8988T (cell line): Measurements from ENCODE around the gene ACAD11.

Experiments used
- DNase-seq: peaks from one replicate; pipeline ENCODE4 v3.0.0; 2011

ACAD11 gene

GRCh38 chr3:132550579-132551305, 108.9 kb downstream of the ACAD11 start:
- DNase-seq = no peak

- DNase-seq = no peak
Measured at GRCh38 chr3:132549890-132550578, 109.6 kb downstream of the ACAD11 start.

GRCh38 chr3:132549169-132549568, 110.4 kb downstream of the ACAD11 start:
- DNase-seq = no peak

GRCh38 chr3:132545471-132545870, 114.1 kb downstream of the ACAD11 start:
- DNase-seq = no peak

GRCh38 chr3:132544130-132544529, 115.5 kb downstream of the ACAD11 start:
- no peak for DNase-seq

- DNase-seq = no peak
Measured at GRCh38 chr3:132543011-132543739, 116.4 kb downstream of the ACAD11 start.

- no peak for DNase-seq
Measured at GRCh38 chr3:132542577-132542976, 117.0 kb downstream of the ACAD11 start.

GRCh38 chr3:132539681-132540080, 119.9 kb downstream of the ACAD11 start:
- no peak for DNase-seq

- DNase-seq = no peak
Measured at GRCh38 chr3:132538072-132538471, 121.5 kb downstream of the ACAD11 start.

GRCh38 chr3:132537297-132537696, 122.3 kb downstream of the ACAD11 start:
- no peak for DNase-seq

GRCh38 chr3:132536442-132537153, 123.0 kb downstream of the ACAD11 start:
- DNase-seq = no peak

- DNase-seq = peak; percentile 15
Measured at GRCh38 chr3:132535575-132536441, 123.8 kb downstream of the ACAD11 start.

GRCh38 chr3:132530624-132531023, 129.0 kb downstream of the ACAD11 start:
- DNase-seq = no peak

GRCh38 chr3:132522353-132522752, 137.3 kb downstream of the ACAD11 start:
- DNase-seq = no peak

GRCh38 chr3:132521901-132522300, 137.7 kb downstream of the ACAD11 start:
- no peak for DNase-seq

GRCh38 chr3:132519914-132520313, 139.7 kb downstream of the ACAD11 start:
- DNase-seq = no peak

- no peak for DNase-seq
Measured at GRCh38 chr3:132517311-132517710, 142.3 kb downstream of the ACAD11 start.

GRCh38 chr3:132513057-132513456, 146.6 kb downstream of the ACAD11 start:
- DNase-seq = no peak

- no peak for DNase-seq
Measured at GRCh38 chr3:132509506-132509905, 150.1 kb downstream of the ACAD11 start.

- DNase-seq = no peak
Measured at GRCh38 chr3:132509096-132509495, 150.5 kb downstream of the ACAD11 start.
